GM19324 (cell line): ENCODE data around the gene GPATCH2L.

ENCODE experiments used
- ATAC-seq: cut with Tn5 transposase; IDR thresholded peaks from one replicate; pipeline ENCODE4 v1.9.1; 2021; ENCODE audit warnings: mild to moderate bottlenecking, moderate library complexity; ENCODE audit not compliant: unreplicated experiment, low FRiP score

The GPATCH2L gene

DNA sequence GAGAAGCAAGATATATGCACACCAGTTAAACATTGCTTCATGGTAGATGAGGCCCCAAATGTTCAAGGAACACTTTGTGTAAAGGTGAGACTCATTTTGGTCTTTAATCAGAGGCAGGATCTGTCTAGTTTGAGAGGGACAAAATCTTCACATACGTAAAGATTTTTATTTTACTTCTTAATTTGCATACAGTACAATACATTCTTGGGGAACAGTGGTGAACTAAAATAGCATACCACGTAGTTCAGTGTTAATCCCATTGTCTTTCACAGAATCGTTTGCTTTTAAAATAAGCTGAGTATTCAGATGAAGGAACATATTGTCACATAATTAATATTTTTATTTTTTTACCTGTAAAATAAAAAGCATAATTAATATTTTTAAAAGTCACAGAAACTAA is 43.3 kb downstream of the GPATCH2L start:
- ATAC-seq: no peak

DNA sequence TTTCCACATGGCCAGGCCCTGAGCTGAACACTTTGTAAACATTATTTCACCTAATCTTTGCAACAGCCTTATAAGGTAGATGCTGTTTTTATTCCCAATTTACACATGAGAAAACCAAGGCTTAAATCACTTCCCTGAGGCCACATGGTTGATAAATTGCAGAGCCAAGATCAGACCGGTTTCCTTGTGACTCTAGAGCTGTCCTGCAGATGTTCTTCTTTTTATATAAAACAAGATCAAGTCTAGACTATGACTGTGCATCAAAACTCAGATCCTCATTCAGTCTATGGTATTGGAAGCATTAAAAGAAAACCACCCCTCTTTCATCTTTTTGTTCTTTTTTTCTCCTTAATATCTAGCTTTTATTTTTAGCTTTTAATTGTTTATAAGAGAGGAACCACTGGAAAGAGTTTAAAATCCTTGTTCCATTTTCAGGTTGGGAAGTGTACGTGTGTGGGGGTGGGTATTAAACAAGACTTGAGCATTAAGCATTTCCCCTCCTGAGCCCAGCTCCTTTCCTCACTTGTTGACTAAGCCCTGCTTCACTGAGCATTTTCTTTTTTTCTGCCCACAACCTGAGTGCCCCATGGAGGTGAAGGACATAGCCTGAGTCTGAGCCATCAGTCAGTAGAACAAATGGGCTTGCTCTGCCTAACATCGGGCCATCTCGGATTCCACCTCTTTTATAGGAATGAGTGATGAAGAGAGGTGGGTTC is 45.4 kb downstream of the GPATCH2L start:
- no peak for ATAC-seq

DNA sequence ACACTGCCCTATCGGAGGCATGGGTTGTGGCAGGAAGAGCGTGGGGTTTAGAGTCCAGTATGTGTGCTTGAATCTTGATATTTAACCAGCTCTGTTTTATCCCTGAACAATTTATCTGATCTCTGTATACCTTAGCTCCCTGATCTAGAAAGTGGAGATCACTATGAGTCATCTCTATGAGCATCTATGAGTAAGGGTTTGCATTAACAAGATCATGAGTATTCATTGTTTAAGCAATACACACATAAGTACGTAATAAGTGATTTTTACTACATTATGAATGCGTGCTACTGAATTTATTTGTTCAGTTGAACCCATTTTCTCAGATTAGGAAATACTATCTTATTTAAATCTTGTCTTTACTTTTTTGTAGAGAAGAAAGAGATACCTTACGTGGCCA is 49.4 kb downstream of the GPATCH2L start:
- no peak for ATAC-seq

DNA sequence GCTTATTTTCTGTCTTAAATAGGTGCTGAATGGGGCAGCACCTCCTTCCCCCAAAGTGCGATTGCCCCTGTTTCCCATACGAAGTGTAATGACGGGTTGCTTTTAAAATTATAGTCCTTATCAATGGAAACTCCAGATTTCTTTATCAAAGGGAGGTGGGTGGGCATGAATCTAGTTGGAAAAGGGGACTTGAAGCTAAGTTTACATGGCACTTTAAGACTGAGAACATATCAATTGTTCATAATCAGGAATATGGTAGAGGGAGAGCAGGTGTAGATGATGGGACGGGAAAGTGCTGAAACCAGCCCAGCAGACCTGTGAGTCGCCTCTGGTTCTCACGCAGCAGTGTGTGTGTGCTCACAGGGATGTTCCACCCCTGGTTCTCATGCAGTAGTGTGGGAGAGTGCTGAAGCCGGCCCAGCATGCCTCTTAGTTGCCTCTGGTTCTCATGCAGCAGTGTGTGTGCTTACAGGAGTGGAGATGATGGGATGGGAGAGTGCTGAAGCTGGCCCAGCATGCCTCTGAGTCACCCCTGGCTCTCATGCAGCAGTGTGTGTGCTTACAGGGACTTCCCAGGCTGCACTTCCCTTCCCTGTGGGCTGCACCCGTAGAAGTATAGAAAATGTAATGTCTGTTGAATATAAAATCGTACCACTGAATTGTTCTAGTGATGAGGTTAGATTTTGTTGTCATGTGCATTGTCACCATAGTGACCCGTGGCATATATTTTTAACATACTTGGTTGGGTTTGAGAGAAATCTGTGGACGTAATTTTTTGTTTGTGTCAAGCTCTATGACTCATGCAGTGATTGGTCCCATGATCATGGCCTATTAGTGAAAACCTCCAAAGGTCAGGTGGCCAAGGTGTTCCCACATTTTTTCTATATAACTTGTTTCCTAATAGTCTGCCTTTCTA is 51.6 kb downstream of the GPATCH2L start:
- no peak for ATAC-seq

DNA sequence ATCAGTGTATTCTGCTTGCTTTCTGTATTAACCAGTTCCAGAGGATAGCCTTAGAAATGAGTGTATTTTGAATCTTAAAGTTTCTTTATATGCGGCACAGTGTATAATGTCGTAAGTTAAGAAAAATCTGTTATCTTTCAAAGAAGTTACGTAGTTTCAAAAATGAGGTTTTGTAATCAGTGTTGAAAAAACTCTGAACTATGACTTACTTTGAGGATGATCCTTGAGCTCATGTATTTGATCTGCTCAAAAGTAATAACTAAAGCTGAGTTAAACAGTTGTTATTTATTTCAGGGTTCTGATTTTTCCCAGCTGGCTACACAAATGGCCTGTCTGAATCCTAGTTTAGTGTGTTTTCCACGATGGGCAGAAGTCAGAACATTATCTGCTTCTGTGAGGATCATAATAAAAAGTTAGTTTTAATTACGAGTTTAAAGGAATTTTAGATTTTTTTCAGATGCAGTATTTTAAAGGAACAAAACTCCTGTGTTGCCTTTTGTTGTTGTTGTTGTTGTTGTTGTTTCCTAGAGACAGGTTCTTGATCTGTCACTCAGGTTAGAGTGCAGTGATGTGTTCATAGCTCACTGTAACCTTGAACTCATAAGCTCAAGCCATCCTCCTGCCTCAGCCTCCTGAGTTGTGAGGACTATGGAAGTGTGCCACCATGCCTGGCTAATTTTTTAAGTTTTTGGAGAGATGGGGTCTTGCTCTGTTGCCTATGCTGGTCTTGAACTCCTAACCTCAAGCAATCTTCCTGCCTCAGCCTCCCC is 52.9 kb downstream of the GPATCH2L start:
- no peak for ATAC-seq

DNA sequence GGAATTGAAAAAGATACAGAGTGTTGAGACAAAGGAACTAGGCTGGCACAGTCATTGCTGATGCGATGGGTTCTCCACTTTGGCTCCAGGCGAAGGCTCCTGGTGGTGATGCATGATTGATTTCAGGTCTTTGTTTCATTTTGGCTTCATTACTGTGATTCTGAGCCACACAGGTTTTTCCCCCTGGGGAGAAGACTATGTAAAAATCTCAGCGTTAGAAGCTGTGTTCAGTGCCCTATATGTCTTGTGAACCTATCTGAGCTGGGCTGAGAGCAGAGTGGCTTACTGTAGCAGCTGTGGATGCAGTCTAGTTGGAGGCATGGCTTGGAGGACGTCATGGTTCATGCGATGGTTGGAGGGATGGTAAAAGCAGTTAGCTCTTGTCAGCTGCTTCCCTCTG is 54.0 kb downstream of the GPATCH2L start:
- ATAC-seq: no peak

DNA sequence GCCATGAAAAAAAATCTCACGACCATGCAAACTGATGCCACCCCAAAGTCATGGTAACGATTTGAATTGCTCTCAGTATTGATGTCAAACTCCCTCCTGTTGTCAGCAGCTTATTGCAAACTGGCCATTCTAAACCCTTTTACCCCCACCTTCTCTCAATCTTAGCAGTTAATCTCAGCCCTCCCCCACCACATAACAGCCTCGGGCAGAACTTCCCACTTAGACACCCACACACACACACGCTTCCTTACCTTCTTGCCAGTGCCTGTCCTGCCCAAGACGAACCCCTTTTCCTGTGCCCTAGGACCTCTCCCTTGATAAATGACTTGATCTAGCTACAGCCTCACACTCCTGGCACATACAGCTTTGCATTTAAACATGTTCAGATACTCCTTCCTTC is 56.6 kb downstream of the GPATCH2L start:
- ATAC-seq: no peak

DNA sequence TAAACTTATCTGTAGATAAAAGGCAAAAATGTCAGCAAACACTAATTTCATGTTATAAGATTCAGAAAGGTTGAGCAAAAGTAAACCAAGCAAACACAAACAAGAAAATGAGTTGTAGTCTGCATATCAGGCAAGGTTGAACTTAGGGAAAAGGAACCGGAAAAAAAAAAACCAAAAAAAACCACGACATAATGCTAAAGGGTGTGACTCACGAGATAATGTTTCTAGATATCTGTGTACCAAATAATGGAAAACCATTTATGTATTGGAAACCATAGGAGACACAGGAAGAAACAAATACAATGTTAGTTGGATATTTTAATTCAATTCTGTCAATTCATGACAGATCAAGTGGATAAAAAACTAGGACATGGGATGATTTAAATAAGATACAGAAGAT is 60.5 kb downstream of the GPATCH2L start:
- no peak for ATAC-seq

- no peak for ATAC-seq
Observed at GRCh38 chr14:76217179-76217578, 65.5 kb downstream of the GPATCH2L start.

- ATAC-seq: no peak
Observed at GRCh38 chr14:76218662-76219061, 66.9 kb downstream of the GPATCH2L start.

DNA sequence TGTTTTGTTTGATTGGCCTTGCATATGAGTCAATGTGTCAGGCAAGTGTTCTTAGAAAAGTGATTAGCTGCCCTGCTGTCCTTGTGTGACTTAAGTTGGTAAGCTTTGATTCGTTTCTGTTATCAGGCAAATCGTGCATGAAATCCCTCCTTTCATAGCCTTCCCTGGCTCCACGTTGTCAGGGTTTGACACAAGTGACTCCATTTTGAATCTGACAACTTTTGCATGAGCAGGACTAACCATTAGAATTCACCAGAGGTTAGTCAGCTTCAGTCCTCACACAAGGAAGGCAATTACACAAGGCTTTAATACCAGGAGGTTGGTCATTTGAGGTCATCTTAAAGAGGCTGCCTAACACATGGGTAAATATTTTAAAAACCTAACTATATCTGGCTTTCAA is 68.2 kb downstream of the GPATCH2L start:
- no peak for ATAC-seq

DNA sequence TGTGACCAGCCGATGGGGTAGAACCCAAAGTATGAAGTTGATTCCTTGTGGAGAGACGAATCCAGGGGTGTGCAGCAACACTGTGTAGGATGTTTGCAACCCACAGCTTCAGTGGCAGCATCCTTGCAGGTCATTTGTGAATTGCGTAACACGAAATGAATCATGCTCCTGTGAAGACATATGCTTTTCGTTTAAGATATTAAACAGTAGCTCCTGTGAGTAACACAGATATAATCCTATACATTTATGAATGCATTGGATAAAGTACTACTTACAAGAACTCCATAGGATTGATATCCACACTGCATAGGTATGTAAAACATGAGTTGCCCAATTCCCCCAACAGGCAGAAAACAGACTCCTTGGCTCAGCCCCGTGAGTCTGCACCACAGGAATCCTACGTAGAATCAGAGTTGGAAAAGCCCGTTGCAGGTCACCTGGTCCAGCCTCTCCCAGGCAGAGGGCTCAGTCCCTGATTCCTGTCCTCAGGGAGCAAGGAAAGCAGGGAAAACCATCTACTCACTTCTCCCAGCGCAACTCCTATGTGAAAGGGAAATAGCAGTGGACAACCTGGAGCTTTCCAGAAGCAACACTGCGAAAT is 75.8 kb downstream of the GPATCH2L start:
- no peak for ATAC-seq

GRCh38 chr14:76228138-76228537 is 76.4 kb downstream of the GPATCH2L start:
- no peak for ATAC-seq

DNA sequence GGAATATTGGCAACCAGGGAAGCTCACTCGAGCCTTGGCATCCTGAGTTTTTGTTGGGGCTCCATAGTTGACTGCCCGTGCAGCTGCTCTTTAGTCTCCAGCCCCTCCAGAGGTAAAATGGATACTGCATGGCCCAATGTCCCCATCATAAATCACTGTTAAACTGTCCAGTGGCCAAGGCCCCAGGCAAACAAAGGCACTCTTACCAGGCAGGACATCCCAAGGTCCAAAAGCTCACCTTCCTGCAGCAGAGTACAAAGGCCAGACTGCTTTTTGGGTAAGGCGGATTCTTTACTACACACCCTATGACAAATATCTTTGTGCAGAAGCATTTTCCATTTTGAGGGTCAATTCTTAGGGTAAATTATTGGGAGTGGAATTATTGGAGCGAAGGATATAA is 81.1 kb downstream of the GPATCH2L start:
- no peak for ATAC-seq

- no peak for ATAC-seq
Observed at GRCh38 chr14:76235628-76236027, 83.9 kb downstream of the GPATCH2L start.

GRCh38 chr14:76236172-76237130 is 84.7 kb downstream of the GPATCH2L start:
- no peak for ATAC-seq

DNA sequence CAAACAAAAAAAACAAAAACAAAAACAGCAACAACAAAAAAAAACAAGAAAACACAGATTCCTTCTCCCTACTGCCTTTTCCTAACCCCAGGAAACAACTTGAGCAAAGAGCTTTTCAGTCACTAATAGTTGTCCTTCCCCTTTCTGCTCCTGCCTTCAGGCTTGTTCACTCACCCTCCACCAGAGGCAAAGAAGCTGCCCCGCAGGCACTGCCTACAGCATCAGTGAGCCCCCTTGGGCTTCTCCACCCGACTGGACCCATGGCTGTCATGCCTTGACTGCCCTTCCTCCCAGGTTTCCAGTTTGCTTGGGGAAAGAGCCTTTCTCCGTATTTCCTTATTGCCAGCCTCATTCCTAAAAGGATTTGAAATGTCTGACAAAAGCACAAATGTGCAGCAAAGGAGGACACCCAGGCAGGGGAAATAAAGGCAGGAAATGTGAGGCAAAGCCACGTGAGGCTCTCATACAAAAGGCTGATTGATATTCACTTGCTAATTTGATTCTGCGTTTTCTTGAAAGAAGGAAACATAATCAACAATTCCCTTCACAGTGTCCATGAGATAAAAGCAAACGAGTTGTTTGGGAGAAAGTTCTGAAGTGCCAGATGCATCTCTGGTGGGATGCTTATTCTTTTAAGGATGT is 85.7 kb downstream of the GPATCH2L start:
- ATAC-seq: no peak

DNA sequence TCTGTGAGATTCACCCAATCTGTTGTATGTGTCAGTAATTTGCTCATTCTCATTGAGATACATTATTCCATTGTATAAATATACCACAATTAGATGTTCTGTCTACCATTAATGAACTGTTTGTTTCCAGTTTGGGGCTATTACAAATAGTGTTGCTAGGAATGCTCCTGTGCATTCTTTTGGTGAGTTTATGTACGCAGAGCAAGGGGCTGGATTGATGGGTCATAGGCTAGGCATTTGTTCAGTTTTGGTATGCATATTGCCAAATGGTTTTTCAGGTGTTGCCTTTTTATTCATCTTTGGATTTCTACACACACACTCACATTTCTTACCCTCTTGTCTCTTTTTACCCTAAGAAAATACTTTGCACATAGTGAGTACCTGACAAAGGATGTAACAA is 93.4 kb downstream of the GPATCH2L start:
- no peak for ATAC-seq

GRCh38 chr14:76250302-76250701 is 98.6 kb downstream of the GPATCH2L start:
- ATAC-seq: no peak
